GM12892 (cell line): ENCODE results near the gene GNAQ.

Experiments used
- DNase-seq: peaks from one replicate; pipeline ENCODE4 v3.0.0; 2011; ENCODE audit not compliant: insufficient read length
- FAIRE-seq: peaks from 2 replicates; lab custom pipeline; 2011; peaks lifted over from hg19 to GRCh38; lab: Jason Lieb, UNC
- POLR2A ChIP-seq: IDR thresholded peaks from 2 replicates; pipeline ENCODE4 v1.6.1; 2011; ENCODE audit warnings: low read depth, low read length, control low read depth
- POLR2AphosphoS5 ChIP-seq: IDR thresholded peaks from 2 replicates; pipeline ENCODE4 v1.6.1; 2011; ENCODE audit warnings: low read depth, low read length, control low read depth
- TAF1 ChIP-seq: IDR thresholded peaks from 2 replicates; pipeline ENCODE4 v1.6.1; 2011; ENCODE audit warnings: low read depth, mild to moderate bottlenecking, control low read depth, low read length, borderline replicate concordance

The GNAQ gene

DNA sequence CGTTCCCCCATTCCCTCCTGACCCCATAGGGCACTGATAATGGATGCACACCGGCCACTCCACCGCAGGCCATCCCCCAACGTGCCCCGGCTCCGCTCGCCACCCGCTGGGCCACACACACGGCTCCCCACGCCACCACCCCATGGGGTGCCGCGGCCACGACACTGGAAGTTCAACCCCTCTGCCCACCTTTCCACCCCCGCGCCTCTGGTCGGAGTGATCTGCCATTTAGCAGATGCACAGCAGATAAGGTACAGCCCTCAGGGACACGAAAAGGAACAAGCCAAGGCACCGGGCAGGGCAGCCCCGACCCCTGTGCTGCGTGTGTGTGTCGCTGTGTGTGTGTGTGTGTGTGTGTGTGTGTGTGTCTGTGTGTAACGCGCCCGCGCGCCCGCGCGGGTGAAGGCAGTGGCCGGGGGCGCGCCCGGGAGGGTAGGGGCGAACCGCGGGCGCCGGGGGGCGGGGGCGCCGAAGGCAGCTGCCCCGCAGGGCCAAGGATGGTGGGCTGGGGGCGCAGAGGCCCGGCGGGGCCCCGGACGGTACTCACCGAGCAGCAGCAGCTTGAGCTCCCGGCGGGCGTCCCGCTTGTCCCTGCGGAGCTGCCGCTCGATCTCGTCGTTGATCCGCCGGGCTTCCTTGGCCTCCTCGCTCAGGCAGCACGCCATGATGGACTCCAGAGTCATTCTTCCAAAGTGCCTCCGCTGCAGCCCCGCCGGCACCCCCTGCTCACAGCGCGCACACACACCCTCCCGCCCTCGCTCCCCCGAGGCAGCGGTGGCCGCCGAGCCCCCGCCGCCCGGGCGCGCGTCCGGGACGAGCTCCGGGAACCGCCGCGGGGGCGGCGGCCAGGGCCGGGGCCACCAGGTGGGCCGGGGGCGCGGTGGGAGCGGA, 813 bp downstream of the GNAQ start:
- peak; percentile 6 for DNase-seq

DNA sequence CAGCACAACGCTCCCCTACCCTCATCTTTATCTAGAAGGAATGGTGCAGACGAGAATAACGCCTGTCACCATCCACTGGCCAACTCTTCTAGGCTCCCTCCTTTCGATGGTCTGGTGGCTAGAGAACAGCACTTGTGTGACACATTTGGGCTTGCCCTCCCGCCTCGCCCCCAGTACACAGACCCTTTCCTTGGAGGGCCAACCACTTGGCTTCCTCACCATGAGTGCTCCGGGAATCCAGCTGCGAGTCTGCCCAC, 1.4 kb downstream of the GNAQ start:
- TF ChIP-seq TAF1 (no peak), POLR2A (no peak), POLR2AphosphoS5 (no peak)
- DNase-seq (no peak), FAIRE-seq (no peak)

More for the DNA sequence above, 813 bp downstream of the GNAQ start:
- no peak for TF ChIP-seq POLR2AphosphoS5
- TF ChIP-seq TAF1 = no peak
- no peak for TF ChIP-seq POLR2A
- no peak for FAIRE-seq

DNA sequence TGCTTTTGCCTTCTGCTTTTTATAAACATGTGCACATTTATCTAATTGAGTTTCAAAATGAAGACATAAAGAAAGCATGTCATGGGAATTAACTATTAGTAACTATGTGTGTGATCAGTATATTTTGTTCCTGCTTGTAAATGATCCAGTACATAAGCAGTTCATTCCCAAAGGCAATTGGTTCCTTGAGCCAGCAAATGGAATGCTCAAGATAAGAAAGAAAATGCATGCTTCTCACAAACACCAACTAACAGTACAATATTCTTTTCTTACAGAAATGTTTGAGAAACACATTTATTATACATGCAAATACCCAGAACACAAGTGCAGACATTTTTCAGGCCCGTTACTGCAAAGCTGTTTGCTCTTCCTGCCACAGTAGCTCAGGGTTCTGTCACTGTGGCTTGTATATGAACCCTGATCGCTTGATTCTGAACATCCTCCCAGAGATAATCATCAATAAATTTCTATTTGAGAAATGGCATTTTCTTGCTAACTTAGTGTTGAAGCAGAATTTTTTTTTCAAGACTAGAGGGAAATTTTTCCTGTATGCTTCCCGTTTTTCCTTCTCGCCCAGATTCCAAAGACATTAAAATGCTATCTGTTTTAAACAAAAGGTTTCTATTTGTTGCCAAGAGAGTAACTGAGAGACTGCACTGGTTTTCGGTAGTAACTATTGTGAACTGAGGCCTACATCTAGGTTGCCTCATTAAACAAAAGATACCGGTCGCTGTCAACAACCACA, 1.9 kb downstream of the GNAQ start:
- TF ChIP-seq POLR2AphosphoS5 (no peak), POLR2A (no peak)
- FAIRE-seq (no peak), DNase-seq (no peak)

DNA sequence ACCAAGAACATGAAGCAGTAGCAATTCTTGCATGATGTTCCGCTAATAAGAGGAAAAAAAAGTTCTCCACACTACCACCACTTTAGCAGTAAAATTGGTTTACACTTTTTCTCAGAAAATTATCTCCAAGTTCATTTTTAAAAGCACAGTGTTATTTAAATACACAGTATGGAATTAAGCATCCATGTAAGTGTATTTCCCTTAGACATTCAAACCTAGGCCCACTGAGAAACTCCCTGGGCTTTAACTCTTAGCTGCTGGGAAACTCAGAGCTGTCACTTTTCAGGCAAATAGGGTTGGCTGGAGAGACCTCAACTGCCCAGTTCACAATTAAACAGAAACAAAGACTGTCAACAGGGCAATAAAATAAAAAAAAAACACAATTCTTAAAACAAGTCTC, 2.7 kb downstream of the GNAQ start:
- FAIRE-seq = no peak
- no peak for TF ChIP-seq POLR2AphosphoS5
- TF ChIP-seq TAF1 = no peak
- TF ChIP-seq POLR2A = no peak

DNA sequence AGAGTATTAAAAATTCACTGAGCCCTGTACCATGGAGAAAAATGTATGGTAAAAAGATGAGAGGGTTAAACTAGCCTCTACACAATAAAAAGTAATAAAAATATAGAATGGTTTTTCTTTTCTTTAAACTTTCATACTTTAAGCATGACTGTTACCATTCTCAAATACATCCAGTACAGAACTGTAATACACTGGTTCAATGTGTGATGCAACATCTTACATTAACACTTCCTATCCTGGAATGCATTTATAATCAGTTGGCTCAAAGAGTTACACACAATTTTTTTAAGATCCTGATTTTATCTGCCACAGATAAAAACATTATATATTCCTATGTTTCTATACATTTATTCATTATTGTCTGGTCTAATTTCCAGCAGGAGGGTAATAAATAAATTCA, 4.7 kb downstream of the GNAQ start:
- no peak for DNase-seq
- TF ChIP-seq TAF1 (no peak), POLR2AphosphoS5 (no peak), POLR2A (no peak)
- FAIRE-seq = no peak

More for the DNA sequence above, 2.7 kb downstream of the GNAQ start:
- no peak for DNase-seq

DNA sequence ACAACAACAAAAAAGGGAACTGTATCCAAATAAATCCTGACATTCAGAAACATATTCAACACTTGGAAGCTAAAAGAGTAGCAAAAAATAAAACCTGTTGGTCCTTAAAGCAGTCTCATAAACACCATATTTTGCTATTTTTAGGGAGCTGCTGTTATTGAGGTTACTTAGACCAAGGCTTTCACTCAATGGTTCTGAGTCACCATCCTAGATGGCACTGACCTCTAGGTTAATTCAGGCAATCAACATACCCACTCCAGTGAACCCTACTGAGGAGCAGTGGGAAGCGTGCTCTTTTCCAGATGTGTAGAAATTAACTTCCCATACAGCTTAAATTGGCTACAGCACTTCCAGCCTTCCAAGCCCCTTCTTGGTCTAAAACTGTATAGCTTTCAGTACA, 5.2 kb downstream of the GNAQ start:
- TF ChIP-seq TAF1 (no peak), POLR2AphosphoS5 (no peak), POLR2A (no peak)
- DNase-seq = no peak
- no peak for FAIRE-seq

DNA sequence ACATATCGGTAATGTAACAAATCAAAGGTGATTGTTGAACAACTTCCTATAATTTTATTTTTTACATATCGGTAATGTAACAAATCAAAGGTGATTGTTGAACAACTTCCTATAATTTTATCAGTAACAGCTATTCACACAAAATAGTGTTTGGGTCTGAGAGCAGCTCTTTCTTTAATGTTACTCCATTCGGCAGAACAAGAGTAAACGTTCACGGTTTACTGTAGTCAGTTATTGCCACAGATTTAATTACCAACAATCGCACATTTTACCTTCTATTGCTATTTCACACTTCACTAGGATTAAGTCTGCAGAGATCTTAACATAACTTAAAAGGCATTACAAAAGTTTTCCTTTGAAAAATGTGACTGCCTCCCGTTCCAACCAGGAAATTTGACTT, 6.4 kb downstream of the GNAQ start:
- TF ChIP-seq POLR2A (no peak), TAF1 (no peak), POLR2AphosphoS5 (no peak)
- FAIRE-seq (no peak), DNase-seq (no peak)

DNA sequence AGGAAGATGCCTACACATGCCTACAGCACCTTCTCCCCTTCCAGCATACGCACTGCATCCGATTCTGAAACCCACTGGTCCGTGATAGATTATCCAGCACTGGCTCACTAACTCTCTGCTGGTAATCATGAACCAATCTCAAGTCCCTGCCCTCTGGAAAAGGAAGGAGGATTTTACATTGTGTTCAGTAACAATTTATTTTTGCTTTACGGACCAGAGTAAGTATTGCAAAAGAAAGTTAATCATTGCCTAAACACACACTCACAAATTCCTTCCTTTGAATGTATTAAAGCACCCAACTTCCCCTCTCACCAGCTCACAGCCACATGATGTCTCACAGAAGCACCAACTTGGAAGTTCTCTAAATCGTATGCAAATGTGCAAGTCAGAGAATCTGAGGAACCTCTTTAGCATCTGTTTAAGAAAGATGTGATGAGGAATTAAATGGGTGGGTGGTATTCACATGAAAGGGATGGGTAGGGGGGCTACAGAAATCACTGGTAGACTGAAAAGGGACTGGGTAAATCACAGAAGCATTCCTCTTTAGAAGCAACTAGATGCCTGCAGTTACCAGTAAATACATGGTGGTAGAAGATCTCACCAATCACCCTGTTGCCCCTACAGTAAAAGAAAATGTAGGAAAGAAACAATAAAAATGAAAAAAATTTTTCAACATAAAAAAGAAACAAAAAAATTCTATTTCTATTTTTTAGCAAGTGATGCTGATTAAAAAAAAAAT, 8.4 kb downstream of the GNAQ start:
- DNase-seq (no peak), FAIRE-seq (no peak)
- no peak for TF ChIP-seq TAF1
- no peak for TF ChIP-seq POLR2AphosphoS5
- no peak for TF ChIP-seq POLR2A

DNA sequence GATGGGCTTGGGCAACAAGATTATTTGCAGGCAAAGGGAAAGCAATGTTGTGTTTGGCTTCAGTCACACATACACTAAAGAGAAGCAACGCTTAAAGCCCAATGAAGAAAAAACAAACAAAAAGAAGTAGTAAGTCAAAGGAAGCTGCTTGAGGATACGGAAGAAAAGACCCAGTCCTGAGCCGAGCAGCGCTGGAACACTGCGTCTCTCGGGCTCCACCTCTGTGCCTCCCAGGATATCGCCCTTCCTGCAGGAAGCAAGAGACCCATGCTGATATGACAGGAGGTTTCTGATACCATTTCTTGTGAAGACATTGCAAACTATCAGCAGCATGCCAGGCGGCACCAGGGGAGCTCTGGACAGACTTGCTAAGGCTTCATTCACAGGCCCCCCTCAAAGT, 9.9 kb downstream of the GNAQ start:
- TF ChIP-seq TAF1 (no peak), POLR2A (no peak), POLR2AphosphoS5 (no peak)
- DNase-seq (no peak), FAIRE-seq (no peak)

DNA sequence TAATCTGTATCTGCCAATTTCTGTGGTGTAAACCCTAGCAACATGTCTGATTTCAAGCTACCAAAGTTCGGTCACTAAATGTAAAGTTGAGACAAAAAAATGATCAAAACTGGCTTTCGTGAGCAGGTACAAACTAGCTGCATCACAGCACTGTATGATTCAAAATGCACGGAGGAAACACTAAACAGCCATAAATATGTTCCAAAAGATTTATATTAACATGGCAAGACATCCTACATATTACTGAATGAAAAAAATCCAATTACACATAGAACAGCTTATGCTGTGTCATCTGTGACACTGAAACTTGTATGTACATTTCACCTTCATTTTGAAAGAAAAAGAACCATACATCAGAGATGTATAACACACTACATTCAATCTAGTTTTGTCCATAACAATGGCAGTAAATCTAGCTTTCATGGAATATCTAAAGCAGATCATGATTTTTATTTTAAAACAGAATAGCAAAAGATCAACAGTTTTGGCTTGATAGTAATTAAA, 14.4 kb downstream of the GNAQ start:
- no peak for FAIRE-seq
- TF ChIP-seq POLR2A = no peak
- no peak for TF ChIP-seq POLR2AphosphoS5
- no peak for DNase-seq

DNA sequence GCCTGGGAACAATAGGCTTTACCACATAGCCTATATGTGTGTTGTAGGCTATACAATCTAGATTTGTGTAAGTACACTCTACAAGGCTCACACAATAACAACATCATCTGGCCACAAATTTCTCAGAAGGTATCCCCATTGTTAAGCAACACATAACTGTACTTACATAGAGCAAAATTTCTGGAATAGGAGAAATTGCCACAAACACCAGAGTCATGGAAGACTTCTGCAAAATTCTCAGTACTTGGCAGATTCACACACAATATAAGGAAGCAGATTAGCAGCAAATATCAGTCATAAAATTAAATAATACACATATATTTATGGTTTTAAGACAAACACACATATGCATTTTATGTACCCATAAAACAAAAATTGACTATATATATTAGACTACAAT, 16.4 kb downstream of the GNAQ start:
- no peak for DNase-seq
- TF ChIP-seq POLR2A = no peak
- no peak for FAIRE-seq

DNA sequence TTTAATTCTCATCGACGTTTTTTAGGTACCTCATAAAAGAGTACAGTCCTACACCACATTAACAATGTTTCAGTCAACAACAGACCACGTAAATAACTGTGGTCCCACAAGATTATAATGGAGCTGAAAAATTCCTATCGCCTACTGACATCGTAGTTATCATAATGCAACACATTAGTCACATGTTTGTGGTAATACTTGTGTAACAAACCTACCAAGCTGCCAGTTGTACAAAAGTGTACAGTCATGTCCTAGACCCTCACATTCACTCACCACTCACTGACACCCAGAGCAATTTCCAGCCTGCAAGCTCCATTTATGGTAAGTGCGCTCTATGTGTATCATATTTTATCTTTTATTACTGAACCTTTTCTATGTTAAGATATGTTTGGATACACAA, 16.8 kb downstream of the GNAQ start:
- TF ChIP-seq TAF1 = no peak
- TF ChIP-seq POLR2AphosphoS5 = no peak
- no peak for TF ChIP-seq POLR2A
- FAIRE-seq (no peak), DNase-seq (no peak)
